ENCODE data around the gene CCDC154.

The CCDC154 gene

DNA sequence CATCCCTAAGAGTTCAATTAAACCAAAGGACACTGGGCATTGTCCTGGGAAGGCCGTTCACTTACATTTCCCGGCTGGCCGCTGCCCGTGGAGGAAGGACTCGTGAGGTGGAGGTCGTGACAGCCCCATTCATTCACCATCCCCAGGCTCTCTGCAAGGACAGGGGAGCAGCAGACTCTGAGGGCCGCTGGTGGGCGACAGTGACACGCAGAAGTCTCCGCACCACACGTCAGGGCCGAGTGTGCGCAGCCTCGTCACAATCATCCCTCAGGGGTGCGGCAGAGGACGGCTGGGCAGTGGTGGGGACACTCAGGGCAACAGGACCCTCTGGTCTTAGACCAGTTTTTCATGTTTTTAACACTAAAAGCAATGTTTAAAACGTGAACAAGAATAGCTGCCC is 51.5 kb downstream of the CCDC154 start:
- DNase-seq (ENCODE audit: insufficient read length, low spot score), result no peak
- FAIRE-seq, result no peak

GRCh38 chr16:1390239-1390779 is 54.0 kb downstream of the CCDC154 start:
- DNase-seq (ENCODE audit: insufficient read length, low spot score) (no peak), FAIRE-seq (no peak)
- TF ChIP-seq, protein P1, sequence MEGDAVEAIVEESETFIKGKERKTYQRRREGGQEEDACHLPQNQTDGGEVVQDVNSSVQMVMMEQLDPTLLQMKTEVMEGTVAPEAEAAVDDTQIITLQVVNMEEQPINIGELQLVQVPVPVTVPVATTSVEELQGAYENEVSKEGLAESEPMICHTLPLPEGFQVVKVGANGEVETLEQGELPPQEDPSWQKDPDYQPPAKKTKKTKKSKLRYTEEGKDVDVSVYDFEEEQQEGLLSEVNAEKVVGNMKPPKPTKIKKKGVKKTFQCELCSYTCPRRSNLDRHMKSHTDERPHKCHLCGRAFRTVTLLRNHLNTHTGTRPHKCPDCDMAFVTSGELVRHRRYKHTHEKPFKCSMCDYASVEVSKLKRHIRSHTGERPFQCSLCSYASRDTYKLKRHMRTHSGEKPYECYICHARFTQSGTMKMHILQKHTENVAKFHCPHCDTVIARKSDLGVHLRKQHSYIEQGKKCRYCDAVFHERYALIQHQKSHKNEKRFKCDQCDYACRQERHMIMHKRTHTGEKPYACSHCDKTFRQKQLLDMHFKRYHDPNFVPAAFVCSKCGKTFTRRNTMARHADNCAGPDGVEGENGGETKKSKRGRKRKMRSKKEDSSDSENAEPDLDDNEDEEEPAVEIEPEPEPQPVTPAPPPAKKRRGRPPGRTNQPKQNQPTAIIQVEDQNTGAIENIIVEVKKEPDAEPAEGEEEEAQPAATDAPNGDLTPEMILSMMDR (IDR thresholded peaks at IDR 0.05; ENCODE audit: insufficient read depth, missing control alignments), result no peak

More for the DNA sequence above, 51.5 kb downstream of the CCDC154 start:
- TF ChIP-seq, protein P1 (IDR thresholded peaks at IDR 0.05; ENCODE audit: insufficient read depth, missing control alignments), result no peak

- no peak for DNase-seq (ENCODE audit: insufficient read length, low spot score)
- TF ChIP-seq, protein P1 (IDR thresholded peaks at IDR 0.05; ENCODE audit: insufficient read depth, missing control alignments), result no peak
- no peak for FAIRE-seq
Measured at GRCh38 chr16:1389762-1390161, 54.6 kb downstream of the CCDC154 start.

DNA sequence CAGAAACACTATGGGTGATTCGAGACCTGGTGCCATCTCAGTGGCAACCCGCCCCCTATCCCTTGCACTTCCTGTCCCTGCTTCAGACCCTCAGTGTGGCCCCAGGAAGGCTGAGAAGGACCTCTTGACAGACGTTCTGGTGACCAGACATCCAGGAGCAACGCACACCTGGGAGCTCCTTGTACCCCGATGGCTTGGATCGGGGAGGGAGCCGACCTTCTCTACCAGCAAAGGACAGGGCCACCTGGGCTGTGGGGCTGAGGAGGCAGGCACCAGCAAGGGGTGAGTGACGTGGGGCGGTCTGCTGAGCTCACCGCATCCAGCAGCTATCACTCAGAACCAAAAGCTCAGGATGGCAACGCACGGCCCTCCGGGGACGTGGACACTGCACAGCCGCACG is 57.0 kb downstream of the CCDC154 start:
- DNase-seq (ENCODE audit: insufficient read length, low spot score), result no peak
- no peak for FAIRE-seq
- TF ChIP-seq, protein P1 (IDR thresholded peaks at IDR 0.05; ENCODE audit: insufficient read depth, missing control alignments), result no peak

DNA sequence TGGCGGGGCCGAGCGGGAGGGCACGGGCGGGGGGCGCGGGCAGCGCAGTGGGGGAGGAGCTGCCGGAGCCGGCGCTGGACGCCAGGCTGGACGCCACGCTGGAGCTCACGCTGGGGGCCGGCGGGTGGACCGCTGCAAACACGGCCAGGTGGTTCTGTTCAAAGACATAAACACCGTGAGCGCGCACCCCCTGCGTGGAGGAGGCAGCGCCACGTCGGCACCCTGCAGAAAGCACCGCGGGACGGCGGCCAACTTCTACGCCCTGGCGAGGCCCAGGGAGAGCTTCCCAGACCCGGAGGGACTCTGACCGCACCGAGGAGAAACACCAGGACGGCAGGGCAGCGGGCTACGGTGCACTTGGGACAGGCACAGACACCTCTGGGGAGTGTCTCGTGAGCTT is 59.1 kb downstream of the CCDC154 start:
- no peak for DNase-seq (ENCODE audit: insufficient read length, low spot score)
- TF ChIP-seq, protein P1 (IDR thresholded peaks at IDR 0.05; ENCODE audit: insufficient read depth, missing control alignments), result no peak
- no peak for FAIRE-seq

Data from D721Med (cell line).